IMR-90 (cell line): ENCODE measurements around the gene ITGAE. TPM values are rescaled to one million over a fixed set of nuclear protein-coding genes. Genes with fewer than 3 reads are reported as not detected.
A peak's percentile ranks its signal among the peaks of the same experiment; 100 is the strongest.

Experiments
- ATAC-seq: fragments of 200-7000 bp; cut with Tn5 transposase; 2 replicates; pipeline ENCODE4 v1.9.1; 2020; ENCODE audit warnings: low read depth, mild to moderate bottlenecking, moderate library complexity
- BruUV-seq: library from RNA; stranded (reverse); fragments of 400-500 nt; replicated peaks from 2 replicates; lab custom pipeline; 2021; lab: Mats Ljungman, UMichigan
- CTCF ChIA-PET: fragments of 300-600 bp; formaldehyde crosslinking; extraction: SDS; loops from one replicate; lab custom pipeline; 2021; ENCODE audit warnings: antibody characterized with exemption; lab: Yijun Ruan, JAX
- POLR2A ChIA-PET: fragments of 300-600 bp; sonication (Branson Sonifier 250); formaldehyde crosslinking; loops from one replicate; lab custom pipeline; 2022; ENCODE audit warnings: antibody characterized with exemption; ENCODE audit not compliant: unreplicated experiment; lab: Charles Lee
- DNase-seq: peaks from one replicate; pipeline ENCODE4 v3.0.0; 2013
- H2AFZ ChIP-seq: replicated peaks from 2 replicates; pipeline ENCODE3; 2013; ENCODE audit warnings: low read length, mild to moderate bottlenecking; ENCODE audit not compliant: poor library complexity
- H2AK5ac ChIP-seq: 2 replicates; pipeline ENCODE4 v1.6.1; 2013; ENCODE audit warnings: low read depth, low read length, inconsistent platforms
- H2AK9ac ChIP-seq: replicated peaks from 2 replicates; pipeline ENCODE3; 2013; ENCODE audit warnings: mild to moderate bottlenecking, low read depth, low read length, moderate library complexity; ENCODE audit not compliant: poor library complexity
- H2BK120ac ChIP-seq: 2 replicates; pipeline ENCODE4 v1.6.1; 2013; ENCODE audit warnings: low read depth, low read length, inconsistent platforms
- H2BK15ac ChIP-seq: 3 replicates; pipeline ENCODE4 v1.6.1; 2013; ENCODE audit warnings: low read depth, low read length, inconsistent platforms
- H2BK20ac ChIP-seq: 2 replicates; pipeline ENCODE4 v1.6.1; 2013; ENCODE audit warnings: low read depth, mild to moderate bottlenecking, inconsistent platforms, low read length, moderate library complexity
- H2BK5ac ChIP-seq: 2 replicates; pipeline ENCODE4 v1.6.1; 2013; ENCODE audit warnings: mild to moderate bottlenecking, low read depth, low read length, inconsistent platforms; ENCODE audit not compliant: poor library complexity, severe bottlenecking
- H3K14ac ChIP-seq: replicated peaks from 2 replicates; pipeline ENCODE4 v1.6.1; 2013; ENCODE audit warnings: low read depth, low read length, inconsistent platforms
- H3K18ac ChIP-seq: 2 replicates; pipeline ENCODE4 v1.6.1; 2013; ENCODE audit warnings: low read depth, low read length, control low read depth
- H3K23ac ChIP-seq: 2 replicates; pipeline ENCODE4 v1.6.1; 2013; ENCODE audit warnings: low read depth, low read length, inconsistent platforms
- H3K27ac ChIP-seq: 2 replicates; pipeline ENCODE4 v1.5.1; 2013; ENCODE audit warnings: mild to moderate bottlenecking, control low read depth, low read length; ENCODE audit not compliant: insufficient read depth
- H3K27me3 ChIP-seq: 2 replicates; pipeline ENCODE4 v1.6.1; 2013; ENCODE audit warnings: low read length; ENCODE audit not compliant: control insufficient read depth, insufficient read depth
- H3K36me3 ChIP-seq: 2 replicates; pipeline ENCODE4 v1.6.1; 2013; ENCODE audit warnings: low read length, mixed read lengths; ENCODE audit not compliant: control insufficient read depth, insufficient read depth
- H3K4ac ChIP-seq: 2 replicates; pipeline ENCODE4 v1.6.1; 2013; ENCODE audit warnings: low read depth, low read length, inconsistent platforms
- H3K4me1 ChIP-seq: 2 replicates; pipeline ENCODE4 v1.6.1; 2013; ENCODE audit warnings: low read length, mixed read lengths; ENCODE audit not compliant: control insufficient read depth, insufficient read depth
- H3K4me2 ChIP-seq: 2 replicates; pipeline ENCODE4 v1.6.1; 2013; ENCODE audit warnings: low read depth, mild to moderate bottlenecking, control low read depth, low read length, moderate library complexity
- H3K4me3 ChIP-seq: 2 replicates; pipeline ENCODE4 v1.5.1; 2013; ENCODE audit warnings: low read depth, mild to moderate bottlenecking, control low read depth, low read length, moderate library complexity; ENCODE audit not compliant: insufficient read depth
- H3K56ac ChIP-seq: 2 replicates; pipeline ENCODE4 v1.6.1; 2013; ENCODE audit warnings: low read length, inconsistent platforms; ENCODE audit not compliant: insufficient read depth; ENCODE audit errors: extremely low read depth
- H3K79me1 ChIP-seq, 2 experiments: 2 replicates each; pipeline ENCODE4 v1.6.1; 2013; ENCODE audit warnings: low read length in 2 of 2, inconsistent platforms in 1 of 2, low read depth in 1 of 2
- H3K9ac ChIP-seq: 2 replicates; pipeline ENCODE4 v1.6.1; 2013; ENCODE audit warnings: low read depth, low read length, control low read depth
- H3K9me1 ChIP-seq: 2 replicates; pipeline ENCODE4 v1.6.1; 2013; ENCODE audit warnings: low read length, inconsistent platforms; ENCODE audit not compliant: insufficient read depth
- H3K9me3 ChIP-seq: 2 replicates; pipeline ENCODE4 v1.6.1; 2013; ENCODE audit warnings: low read length; ENCODE audit not compliant: control insufficient read depth, insufficient read depth
- H4K20me1 ChIP-seq: 2 replicates; pipeline ENCODE4 v1.6.1; 2013; ENCODE audit warnings: low read length, inconsistent platforms; ENCODE audit not compliant: insufficient read depth
- H4K5ac ChIP-seq: 2 replicates; pipeline ENCODE4 v1.6.1; 2013; ENCODE audit warnings: mild to moderate bottlenecking, low read depth, low read length, control low read depth
- H4K8ac ChIP-seq, 2 experiments: 2 replicates each; pipeline ENCODE4 v1.6.1; 2013; ENCODE audit warnings: low read depth in 2 of 2, low read length in 2 of 2, control low read depth in 1 of 2, inconsistent platforms in 1 of 2
- H4K91ac ChIP-seq: 2 replicates; pipeline ENCODE4 v1.6.1; 2013; ENCODE audit warnings: low read depth, low read length, inconsistent platforms; ENCODE audit not compliant: insufficient read depth
- CEBPB ChIP-seq: IDR thresholded peaks from 2 replicates; pipeline ENCODE4 v1.6.1; 2012; ENCODE audit warnings: low read depth, low read length, improper control_type of control experiment
- SMC3 ChIP-seq: fragments of 150-350 bp; IDR thresholded peaks from 2 replicates; pipeline ENCODE4 v1.6.1; 2016; ENCODE audit warnings: low read depth, mild to moderate bottlenecking, antibody characterized with exemption, low read length, moderate library complexity
- WGBS, 2 experiments: methylation state at CpG; one replicate each; pipeline versions ENCODE4 v1.1.5 to v1.1.7; 2013; ENCODE audit warnings: missing lambda C conversion rate in 2 of 2; ENCODE audit not compliant: insufficient read length in 1 of 2; ENCODE audit errors: extremely low coverage in 2 of 2; 5-methylcytosine and 5-hydroxymethylcytosine counted together
- dilution Hi-C: fragments of 300-500 bp; cut with HindIII; formaldehyde crosslinking; loops from one replicate; pipeline ENCODE4 v1.14.3; 2018; ENCODE audit warnings: low sequenced_read_pairs; ENCODE audit not compliant: unreplicated experiment
- in situ Hi-C: fragments of 300-500 bp; cut with MboI; formaldehyde crosslinking; loops from 3 replicates; pipeline ENCODE4 v1.14.3; 2019; ENCODE audit warnings: low sequenced_read_pairs, inconsistent platforms, mixed read lengths
- intact Hi-C: fragments of 100-400 bp; cut with micrococcal nuclease; formaldehyde crosslinking; loops from 2 replicates; pipeline ENCODE4 v1.10.0; 2022
- polyA plus RNA-seq, 3 experiments: library from polyadenylated mRNA; depleted of rRNA; stranded (reverse); fragments of >200 nt; gene quantifications; 2 replicates each; pipeline ENCODE4 v1.2.3, GENCODE V29; 2012; ENCODE audit warnings: low replicate concordance in 1 of 3
- total RNA-seq: library from RNA; depleted of rRNA; stranded (reverse); fragments of >200 nt; gene quantifications from 2 replicates; pipeline ENCODE4 v1.2.3, GENCODE V29; 2012

ITGAE gene
- total and polyA plus RNA-seq, 2 of the 4 experiments (the other 2 are of a cell fraction), result 54.1 to 60.8 TPM

- Histone ChIP-seq H3K4me1 (no peaks in the 10 kb centered on the region; the same call in 1 of the 2 replicates), H2AFZ (no peak overlapping the region), H2AK9ac (no peak overlapping the region), H3K9me3 (no peaks in the 10 kb centered on the region), H2AK5ac (no peak overlapping the region), H4K91ac (no peak overlapping the region), H4K5ac (no peak overlapping the region), H3K18ac (no peak overlapping the region), H2BK20ac (no peak overlapping the region), H2BK120ac (no peak overlapping the region), H3K27ac (no peak overlapping the region), H3K27me3 (no peaks in the 10 kb centered on the region), H3K9ac (no peak overlapping the region), H2BK5ac (no peak overlapping the region), H3K9me1 (peaks cover 10% of the 10 kb centered on the region), H3K23ac (no peak overlapping the region), H3K36me3 (peaks cover 37% of the 10 kb centered on the region), H3K56ac (no peak overlapping the region), H2BK15ac (no peak overlapping the region), H3K4ac (no peak overlapping the region), H3K14ac (no peak overlapping the region), H4K20me1 (peaks cover 22% of the 10 kb centered on the region), H3K4me3 (no peak overlapping the region), H3K4me2 (no peak overlapping the region), H3K79me1 (peaks cover 37 to 62% of the 10 kb centered on the region in 2 experiments), H4K8ac (no peak overlapping the region)
- ATAC-seq (no peak), DNase-seq (no peak)
- intact Hi-C loops (no loop called here), dilution Hi-C loops (no loop called here), in situ Hi-C loops (no loop called here)
- ChIA-PET POLR2A (no interaction called here), CTCF (interaction anchor here (0.6 to 1.7 kb wide), 3 partner anchors 10 to 25 kb away, joined by 3 to 7 read pairs (median 4); partner anchors contain the start of gene NCBP3)
- BruUV-seq, result no TSS peak
- TF ChIP-seq SMC3 (no peak), CEBPB (peak; percentile 63)
- WGBS, 2 experiments, result 82% methylated on average over 8 of the region's 14 CpGs; no CpG with 5 or more reads in 1 of the 2 experiments
Measured at GRCh38 chr17:3835410-3836229, 34.6 kb upstream of the ITGAE start.
